HepG2 (cell line): ENCODE results near the gene UQCRHL. TPM values are rescaled to one million over a fixed set of nuclear protein-coding genes. Genes with fewer than 3 reads are reported as not detected.
A peak's percentile ranks its signal among the peaks of the same experiment; 100 is the strongest.

ENCODE experiments used
- ARNTL ChIP-seq: sonication (generic); formaldehyde crosslinking; IDR thresholded peaks from 2 replicates; pipeline ENCODE4 v1.4.0; 2020; ENCODE audit warnings: mild to moderate bottlenecking, missing genetic modification reagents
- ASH2L ChIP-seq: fragments of 300-600, 200-600 bp; sonication (generic); IDR thresholded peaks from 2 replicates; pipeline ENCODE4 v1.7.0; 2017; ENCODE audit warnings: low read depth, mild to moderate bottlenecking, moderate library complexity, mixed read lengths, low read length; ENCODE audit not compliant: insufficient read length
- GMEB1 ChIP-seq: sonication (generic); formaldehyde crosslinking; IDR thresholded peaks from 2 replicates; pipeline ENCODE4 v1.5.1; 2020; ENCODE audit warnings: missing genetic modification reagents, mild to moderate bottlenecking, borderline replicate concordance
- MIER2 ChIP-seq: IDR thresholded peaks from 2 replicates; pipeline ENCODE4 v1.6.1; 2016; ENCODE audit warnings: missing biosample characterization, missing genetic modification reagents
- MTF1 ChIP-seq: sonication (generic); formaldehyde crosslinking; IDR thresholded peaks from 2 replicates; pipeline ENCODE4 v1.5.0; 2020; ENCODE audit warnings: missing genetic modification reagents
- SNAPC4 ChIP-seq: sonication (generic); formaldehyde crosslinking; IDR thresholded peaks from 2 replicates; pipeline ENCODE4 v1.4.0; 2020; ENCODE audit warnings: mild to moderate bottlenecking, missing genetic modification reagents
- ZFP82 ChIP-seq: sonication (generic); formaldehyde crosslinking; IDR thresholded peaks from 2 replicates; pipeline ENCODE4 v1.5.1; 2020; ENCODE audit warnings: mild to moderate bottlenecking, missing genetic modification reagents, borderline replicate concordance
- ZNF138 ChIP-seq: sonication (generic); formaldehyde crosslinking; IDR thresholded peaks from 2 replicates; pipeline ENCODE4 v1.5.0; 2020; ENCODE audit warnings: mild to moderate bottlenecking, low read depth, missing genetic modification reagents
- ZNF20 ChIP-seq: sonication (generic); formaldehyde crosslinking; IDR thresholded peaks from 2 replicates; pipeline ENCODE4 v1.4.0; 2020; ENCODE audit warnings: mild to moderate bottlenecking, moderate library complexity, missing genetic modification reagents
- ZNF460 ChIP-seq: sonication (generic); formaldehyde crosslinking; IDR thresholded peaks from 2 replicates; pipeline ENCODE4 v1.5.1; 2020; ENCODE audit warnings: missing genetic modification reagents, mild to moderate bottlenecking, borderline replicate concordance
- polyA plus RNA-seq, 8 experiments: library from polyadenylated mRNA; depleted of rRNA in 3 of 8; stranded (reverse) in 7 of 8; unstranded in 1 of 8; fragments of >200 nt; fragmentation: Illumina TruSeq in 4 of 8; extraction: Trizol in 4 of 8; gene quantifications; 2 replicates each; pipeline versions ENCODE4 v1.2.1 to v1.2.3, GENCODE V29; 2011 to 2016; ENCODE audit warnings: low read depth in 4 of 8, missing spikeins in 1 of 8, mixed read lengths in 1 of 8; ENCODE audit not compliant: insufficient read depth in 1 of 8
- total RNA-seq, 5 experiments: library from RNA; depleted of rRNA; stranded (reverse); fragments of >200 nt; fragmentation: Illumina TruSeq; extraction: Trizol; gene quantifications; 2 replicates each; pipeline ENCODE4 v1.2.3, GENCODE V29; 2016; ENCODE audit warnings: low read depth in 1 of 5
- TF ChIP-seq, protein P1 (sequence below): sonication (generic); formaldehyde crosslinking; IDR thresholded peaks from 2 replicates; pipeline ENCODE4 v1.5.0; 2020; ENCODE audit warnings: mild to moderate bottlenecking, missing genetic modification reagents
- TF ChIP-seq, protein P2 (sequence below): sonication (generic); formaldehyde crosslinking; IDR thresholded peaks from 2 replicates; pipeline ENCODE4 v1.5.0; 2020; ENCODE audit warnings: missing genetic modification reagents, mild to moderate bottlenecking, borderline replicate concordance
- TF ChIP-seq, protein P3 (sequence below): sonication (generic); formaldehyde crosslinking; IDR thresholded peaks from 2 replicates; pipeline ENCODE4 v1.5.0; 2020; ENCODE audit warnings: missing genetic modification reagents

Gene UQCRHL
- total and polyA plus RNA-seq, 2 of the 13 experiments (the other 11 are each of a cell fraction or from before 2014, with no cell fraction given): 1.8 to 2.3 TPM

DNA sequence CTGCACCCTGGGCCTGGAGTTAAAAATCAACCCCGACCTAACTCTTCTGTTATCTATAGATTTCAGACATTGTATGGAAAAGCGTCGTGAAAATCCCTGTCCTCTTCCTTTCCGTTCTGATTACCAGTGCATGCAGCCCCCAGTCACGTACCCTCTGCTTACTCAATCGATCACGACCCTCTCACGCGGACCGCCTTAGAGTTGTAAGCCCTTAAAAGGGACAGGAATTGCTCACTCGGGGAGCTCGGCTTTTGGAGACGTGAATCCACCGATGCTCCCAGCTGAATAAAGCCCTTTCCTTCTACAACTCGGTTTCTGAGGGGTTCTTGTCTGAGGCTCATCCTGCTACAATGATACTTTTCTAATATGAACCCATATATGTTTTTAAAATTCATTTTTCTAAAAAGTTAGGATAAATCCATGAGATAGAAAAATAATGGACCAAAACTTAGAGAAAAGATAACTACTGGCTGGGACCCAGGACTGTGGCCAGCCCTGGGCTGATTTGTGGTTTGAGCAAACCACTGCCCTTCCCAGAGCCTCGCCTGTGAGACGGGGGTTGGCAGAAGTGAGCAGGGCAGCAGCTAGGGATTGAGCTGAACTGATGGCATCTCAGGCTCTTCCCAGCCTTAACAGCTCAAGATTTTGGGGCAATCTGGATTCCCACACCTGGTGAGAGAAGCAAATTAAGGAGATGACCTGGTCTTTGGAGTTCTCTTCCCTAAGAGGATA lies 5.0 kb downstream of the UQCRHL start (continued):
- TF ChIP-seq GMEB1 (peak; percentile 54; the same call in 1 of the 2 replicates), MIER2 (no peak), ARNTL (CRISPR knock-in tag) (peak; percentile 97), ZNF20 (CRISPR knock-in tag) (no peak), SNAPC4 (CRISPR knock-in tag) (0 out of 2 replicates have a peak, but pooled peaks have one; percentile 25), ASH2L (no peak), MTF1 (no peak), ZNF138 (no peak), ZNF460 (CRISPR knock-in tag) (no peak), ZFP82 (CRISPR knock-in tag) (0 out of 2 replicates have a peak, but pooled peaks have one; percentile 9)
- TF ChIP-seq, protein P1, sequence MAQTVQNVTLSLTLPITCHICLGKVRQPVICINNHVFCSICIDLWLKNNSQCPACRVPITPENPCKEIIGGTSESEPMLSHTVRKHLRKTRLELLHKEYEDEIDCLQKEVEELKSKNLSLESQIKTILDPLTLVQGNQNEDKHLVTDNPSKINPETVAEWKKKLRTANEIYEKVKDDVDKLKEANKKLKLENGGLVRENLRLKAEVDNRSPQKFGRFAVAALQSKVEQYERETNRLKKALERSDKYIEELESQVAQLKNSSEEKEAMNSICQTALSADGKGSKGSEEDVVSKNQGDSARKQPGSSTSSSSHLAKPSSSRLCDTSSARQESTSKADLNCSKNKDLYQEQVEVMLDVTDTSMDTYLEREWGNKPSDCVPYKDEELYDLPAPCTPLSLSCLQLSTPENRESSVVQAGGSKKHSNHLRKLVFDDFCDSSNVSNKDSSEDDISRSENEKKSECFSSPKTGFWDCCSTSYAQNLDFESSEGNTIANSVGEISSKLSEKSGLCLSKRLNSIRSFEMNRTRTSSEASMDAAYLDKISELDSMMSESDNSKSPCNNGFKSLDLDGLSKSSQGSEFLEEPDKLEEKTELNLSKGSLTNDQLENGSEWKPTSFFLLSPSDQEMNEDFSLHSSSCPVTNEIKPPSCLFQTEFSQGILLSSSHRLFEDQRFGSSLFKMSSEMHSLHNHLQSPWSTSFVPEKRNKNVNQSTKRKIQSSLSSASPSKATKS (CRISPR knock-in tag): no peak
- TF ChIP-seq, protein P2, sequence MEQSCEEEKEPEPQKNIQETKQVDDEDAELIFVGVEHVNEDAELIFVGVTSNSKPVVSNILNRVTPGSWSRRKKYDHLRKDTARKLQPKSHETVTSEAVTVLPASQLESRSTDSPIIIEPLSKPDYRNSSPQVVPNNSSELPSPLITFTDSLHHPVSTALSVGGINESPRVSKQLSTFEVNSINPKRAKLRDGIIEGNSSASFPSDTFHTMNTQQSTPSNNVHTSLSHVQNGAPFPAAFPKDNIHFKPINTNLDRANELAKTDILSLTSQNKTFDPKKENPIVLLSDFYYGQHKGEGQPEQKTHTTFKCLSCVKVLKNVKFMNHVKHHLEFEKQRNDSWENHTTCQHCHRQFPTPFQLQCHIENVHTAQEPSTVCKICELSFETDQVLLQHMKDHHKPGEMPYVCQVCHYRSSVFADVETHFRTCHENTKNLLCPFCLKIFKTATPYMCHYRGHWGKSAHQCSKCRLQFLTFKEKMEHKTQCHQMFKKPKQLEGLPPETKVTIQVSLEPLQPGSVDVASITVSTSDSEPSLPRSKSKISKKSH (CRISPR knock-in tag): no peak
- TF ChIP-seq, protein P3, sequence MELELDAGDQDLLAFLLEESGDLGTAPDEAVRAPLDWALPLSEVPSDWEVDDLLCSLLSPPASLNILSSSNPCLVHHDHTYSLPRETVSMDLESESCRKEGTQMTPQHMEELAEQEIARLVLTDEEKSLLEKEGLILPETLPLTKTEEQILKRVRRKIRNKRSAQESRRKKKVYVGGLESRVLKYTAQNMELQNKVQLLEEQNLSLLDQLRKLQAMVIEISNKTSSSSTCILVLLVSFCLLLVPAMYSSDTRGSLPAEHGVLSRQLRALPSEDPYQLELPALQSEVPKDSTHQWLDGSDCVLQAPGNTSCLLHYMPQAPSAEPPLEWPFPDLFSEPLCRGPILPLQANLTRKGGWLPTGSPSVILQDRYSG (CRISPR knock-in tag): no peak
